Liver (tissue), 9 donors: ENCODE data around the gene MGST3. TPM values are rescaled to one million over a fixed set of nuclear protein-coding genes. Genes with fewer than 3 reads are reported as not detected.

Experiments used
- DNase-seq: peaks from one replicate; pipeline ENCODE4 v3.0.0-alpha.2; 2017; ENCODE audit warnings: low spot score
- H3K27ac ChIP-seq, 2 donors: one replicate each; pipeline ENCODE4 v1.7.0; 2013; ENCODE audit warnings: inconsistent platforms in 2 of 2, low read length in 2 of 2, control low read depth in 1 of 2, low read depth in 1 of 2, mild to moderate bottlenecking in 1 of 2
- H3K27me3 ChIP-seq, 4 donors: one replicate each; pipeline versions ENCODE4 v1.6.1 to v1.7.0; 2013; ENCODE audit warnings: low read length in 3 of 4, inconsistent platforms in 1 of 4, mild to moderate bottlenecking in 1 of 4, moderate library complexity in 1 of 4; ENCODE audit not compliant: control insufficient read depth in 4 of 4, insufficient read depth in 4 of 4
- H3K36me3 ChIP-seq, 4 donors: one replicate each; pipeline versions ENCODE4 v1.6.1 to v1.7.0; 2013; ENCODE audit warnings: low read length in 3 of 4, mild to moderate bottlenecking in 3 of 4, low read depth in 1 of 4, moderate library complexity in 1 of 4; ENCODE audit not compliant: control insufficient read depth in 4 of 4, insufficient read depth in 3 of 4
- H3K4me1 ChIP-seq, 4 donors: one replicate each; pipeline versions ENCODE4 v1.6.1 to v1.7.0; 2013; ENCODE audit warnings: low read length in 3 of 4, mild to moderate bottlenecking in 3 of 4, moderate library complexity in 1 of 4; ENCODE audit not compliant: control insufficient read depth in 4 of 4, insufficient read depth in 4 of 4
- H3K4me3 ChIP-seq, 3 donors: one replicate each; pipeline versions ENCODE4 v1.6.1 to v1.7.0; 2013; ENCODE audit warnings: low read length in 3 of 3, control low read depth in 1 of 3, low read depth in 1 of 3, mild to moderate bottlenecking in 1 of 3
- H3K9ac ChIP-seq, 2 donors: one replicate each; pipeline ENCODE4 v1.7.0; 2013; ENCODE audit warnings: low read length in 2 of 2, mild to moderate bottlenecking in 2 of 2, moderate library complexity in 2 of 2, control low read depth in 1 of 2, low read depth in 1 of 2
- H3K9me3 ChIP-seq, 4 donors: one replicate each; pipeline versions ENCODE4 v1.6.1 to v1.7.0; 2013; ENCODE audit warnings: low read length in 3 of 4; ENCODE audit not compliant: control insufficient read depth in 4 of 4
- ATF3 ChIP-seq: IDR thresholded peaks from 2 replicates; pipeline ENCODE4 v1.6.1; 2016; ENCODE audit warnings: antibody characterized with exemption
- EGR1 ChIP-seq, 2 donors: IDR thresholded peaks; 2 replicates each; pipeline ENCODE4 v1.6.1; 2016 to 2018; ENCODE audit warnings: antibody characterized with exemption in 2 of 2, low read depth in 2 of 2
- FOXA1 ChIP-seq: IDR thresholded peaks from 2 replicates; pipeline ENCODE4 v1.6.1; 2016; ENCODE audit warnings: antibody characterized with exemption
- FOXA2 ChIP-seq: IDR thresholded peaks from 2 replicates; pipeline ENCODE4 v1.6.1; 2016; ENCODE audit warnings: antibody characterized with exemption
- HNF4A ChIP-seq, 2 donors: conservative IDR thresholded peaks; 2 replicates each; pipeline ENCODE4 v1.6.1; 2016; ENCODE audit warnings: antibody characterized with exemption in 2 of 2, mild to moderate bottlenecking in 2 of 2
- HNF4G ChIP-seq: IDR thresholded peaks from 2 replicates; pipeline ENCODE4 v1.6.1; 2016; ENCODE audit warnings: antibody characterized with exemption
- JUND ChIP-seq, 2 donors: IDR thresholded peaks; 2 replicates each; pipeline ENCODE4 v1.6.1; 2016; ENCODE audit warnings: antibody characterized with exemption in 2 of 2
- MAX ChIP-seq: IDR thresholded peaks from 2 replicates; pipeline ENCODE4 v1.6.1; 2016; ENCODE audit warnings: antibody characterized with exemption
- RAD21 ChIP-seq, 2 donors: IDR thresholded peaks; 2 replicates each; pipeline ENCODE4 v1.6.1; 2016; ENCODE audit warnings: antibody characterized with exemption in 2 of 2, mild to moderate bottlenecking in 2 of 2
- RXRA ChIP-seq, 2 donors: IDR thresholded peaks; 2 replicates each; pipeline ENCODE4 v1.6.1; 2017 to 2018; ENCODE audit warnings: antibody characterized with exemption in 2 of 2, mild to moderate bottlenecking in 1 of 2
- SP1 ChIP-seq: IDR thresholded peaks from 2 replicates; pipeline ENCODE4 v1.6.1; 2018; ENCODE audit warnings: antibody characterized with exemption, mild to moderate bottlenecking
- TAF1 ChIP-seq: conservative IDR thresholded peaks from 2 replicates; pipeline ENCODE4 v1.6.1; 2016; ENCODE audit warnings: antibody characterized with exemption, mild to moderate bottlenecking
- YY1 ChIP-seq: IDR thresholded peaks from 2 replicates; pipeline ENCODE4 v1.6.1; 2016; ENCODE audit warnings: antibody characterized with exemption, mild to moderate bottlenecking
- ZBTB33 ChIP-seq: IDR thresholded peaks from 2 replicates; pipeline ENCODE4 v1.6.1; 2016; ENCODE audit warnings: antibody characterized with exemption
- WGBS: extraction: QIAGEN DNeasy Blood & Tissue Kit; methylation state at CpG from one replicate; pipeline ENCODE4 v1.1.7; 2013; 5-methylcytosine and 5-hydroxymethylcytosine counted together
- polyA plus RNA-seq, 2 donors: library from polyadenylated mRNA; stranded (reverse) in 1 of 2; unstranded in 1 of 2; fragments of 200-250 nt in 1 of 2; fragments of >200 nt in 1 of 2; fragmentation: Nextera tagmentation in 1 of 2; extraction: Ambion mirVana in 1 of 2; gene quantifications; one replicate each; pipeline versions ENCODE4 v1.2.1 to v1.2.3, GENCODE V29; 2013 to 2015
- total RNA-seq, 2 donors: library from RNA; depleted of rRNA; stranded (reverse); fragments of >200 nt; gene quantifications; one replicate each; pipeline ENCODE4 v1.2.3, GENCODE V29; 2014
- TF ChIP-seq, protein P1 (sequence below): IDR thresholded peaks from 2 replicates; pipeline ENCODE4 v1.6.1; 2016; ENCODE audit warnings: antibody characterized with exemption, mild to moderate bottlenecking
- TF ChIP-seq, protein P2 (sequence below): fragments of 150-350 bp; IDR thresholded peaks from 2 replicates; pipeline ENCODE4 v1.5.1; 2017; ENCODE audit warnings: improper control_type of control experiment, low read depth, low read length; ENCODE audit not compliant: missing input control
- donor health status: healthy.
- donor health status: healthy.
- donor health status: healthy.
- donor health status: healthy.
- donor health status: healthy.

MGST3 gene
- total and polyA plus RNA-seq, 4 donors, result 68.7 to 307 (median 181) TPM

GRCh38 chr1:165633614-165634013, 2.6 kb downstream of the MGST3 start:
- Histone ChIP-seq H3K9me3 (no peaks in the 10 kb centered on the region), H3K27ac (no peak overlapping the region), H3K36me3 (no peaks in the 10 kb centered on the region), H3K4me1 (peaks cover 9 to 49% (median 43%) of the 10 kb centered on the region in 4 donors), H3K4me3 (no peak overlapping the region), H3K27me3 (no peaks in the 10 kb centered on the region), H3K9ac (no peak overlapping the region)
- TF ChIP-seq, protein P1, sequence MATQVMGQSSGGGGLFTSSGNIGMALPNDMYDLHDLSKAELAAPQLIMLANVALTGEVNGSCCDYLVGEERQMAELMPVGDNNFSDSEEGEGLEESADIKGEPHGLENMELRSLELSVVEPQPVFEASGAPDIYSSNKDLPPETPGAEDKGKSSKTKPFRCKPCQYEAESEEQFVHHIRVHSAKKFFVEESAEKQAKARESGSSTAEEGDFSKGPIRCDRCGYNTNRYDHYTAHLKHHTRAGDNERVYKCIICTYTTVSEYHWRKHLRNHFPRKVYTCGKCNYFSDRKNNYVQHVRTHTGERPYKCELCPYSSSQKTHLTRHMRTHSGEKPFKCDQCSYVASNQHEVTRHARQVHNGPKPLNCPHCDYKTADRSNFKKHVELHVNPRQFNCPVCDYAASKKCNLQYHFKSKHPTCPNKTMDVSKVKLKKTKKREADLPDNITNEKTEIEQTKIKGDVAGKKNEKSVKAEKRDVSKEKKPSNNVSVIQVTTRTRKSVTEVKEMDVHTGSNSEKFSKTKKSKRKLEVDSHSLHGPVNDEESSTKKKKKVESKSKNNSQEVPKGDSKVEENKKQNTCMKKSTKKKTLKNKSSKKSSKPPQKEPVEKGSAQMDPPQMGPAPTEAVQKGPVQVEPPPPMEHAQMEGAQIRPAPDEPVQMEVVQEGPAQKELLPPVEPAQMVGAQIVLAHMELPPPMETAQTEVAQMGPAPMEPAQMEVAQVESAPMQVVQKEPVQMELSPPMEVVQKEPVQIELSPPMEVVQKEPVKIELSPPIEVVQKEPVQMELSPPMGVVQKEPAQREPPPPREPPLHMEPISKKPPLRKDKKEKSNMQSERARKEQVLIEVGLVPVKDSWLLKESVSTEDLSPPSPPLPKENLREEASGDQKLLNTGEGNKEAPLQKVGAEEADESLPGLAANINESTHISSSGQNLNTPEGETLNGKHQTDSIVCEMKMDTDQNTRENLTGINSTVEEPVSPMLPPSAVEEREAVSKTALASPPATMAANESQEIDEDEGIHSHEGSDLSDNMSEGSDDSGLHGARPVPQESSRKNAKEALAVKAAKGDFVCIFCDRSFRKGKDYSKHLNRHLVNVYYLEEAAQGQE, result no peak
- TF ChIP-seq TAF1, result no peak
- no peak for TF ChIP-seq EGR1 (IDR thresholded peaks at IDR 0.05; ENCODE audit: low read depth in 2 of 2)
- WGBS, result 72% methylated on average over 3 of the region's 3 CpGs
- DNase-seq, result no peak

DNA sequence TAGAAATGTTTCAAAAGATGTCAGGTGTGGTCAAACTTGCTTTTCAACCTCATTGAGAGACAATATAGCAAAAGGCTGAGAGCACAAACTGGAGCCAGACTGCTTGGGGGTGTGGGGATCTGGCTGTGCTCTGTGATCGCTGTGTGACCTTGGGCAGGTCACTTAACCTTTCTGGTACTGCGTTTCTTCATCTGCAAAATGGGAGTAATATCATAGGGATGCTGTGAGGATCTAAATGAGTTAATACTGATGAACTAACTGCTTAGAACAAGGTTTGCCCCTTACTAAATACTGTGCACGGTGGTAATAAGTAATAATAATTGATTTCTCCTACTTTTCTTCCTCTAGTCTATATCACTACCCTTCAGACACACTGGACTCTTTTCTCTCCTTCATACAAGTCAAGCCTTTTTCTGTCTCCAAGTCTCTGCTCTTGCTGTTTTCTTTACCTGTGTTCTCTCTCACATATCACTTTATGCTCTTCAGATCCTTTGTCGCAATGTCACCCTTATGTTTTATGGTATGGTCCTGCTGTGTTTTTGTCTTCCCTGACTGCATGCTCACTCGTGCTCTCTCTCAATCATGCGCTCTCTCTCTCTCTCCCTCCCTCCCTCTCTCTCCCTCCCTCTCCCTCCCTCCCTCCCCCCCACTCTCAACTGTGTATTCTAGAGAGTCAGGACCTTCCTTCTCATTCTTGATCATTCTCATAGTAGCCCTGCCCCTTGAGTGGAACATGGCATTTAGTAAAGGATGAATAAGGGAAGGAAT, 3.3 kb downstream of the MGST3 start:
- no peak overlapping the region for H3K27ac ChIP-seq
- H3K27me3 ChIP-seq, result no peaks in the 10 kb centered on the region
- 89% methylated on average over 6 of the region's 6 CpGs for WGBS
- H3K4me3 ChIP-seq, result no peak overlapping the region
- H3K4me1 ChIP-seq, result peaks cover 9 to 49% (median 43%) of the 10 kb centered on the region in 4 donors
- no peak overlapping the region for H3K9ac ChIP-seq
- no peak for TF ChIP-seq SP1
- TF ChIP-seq, protein P2, sequence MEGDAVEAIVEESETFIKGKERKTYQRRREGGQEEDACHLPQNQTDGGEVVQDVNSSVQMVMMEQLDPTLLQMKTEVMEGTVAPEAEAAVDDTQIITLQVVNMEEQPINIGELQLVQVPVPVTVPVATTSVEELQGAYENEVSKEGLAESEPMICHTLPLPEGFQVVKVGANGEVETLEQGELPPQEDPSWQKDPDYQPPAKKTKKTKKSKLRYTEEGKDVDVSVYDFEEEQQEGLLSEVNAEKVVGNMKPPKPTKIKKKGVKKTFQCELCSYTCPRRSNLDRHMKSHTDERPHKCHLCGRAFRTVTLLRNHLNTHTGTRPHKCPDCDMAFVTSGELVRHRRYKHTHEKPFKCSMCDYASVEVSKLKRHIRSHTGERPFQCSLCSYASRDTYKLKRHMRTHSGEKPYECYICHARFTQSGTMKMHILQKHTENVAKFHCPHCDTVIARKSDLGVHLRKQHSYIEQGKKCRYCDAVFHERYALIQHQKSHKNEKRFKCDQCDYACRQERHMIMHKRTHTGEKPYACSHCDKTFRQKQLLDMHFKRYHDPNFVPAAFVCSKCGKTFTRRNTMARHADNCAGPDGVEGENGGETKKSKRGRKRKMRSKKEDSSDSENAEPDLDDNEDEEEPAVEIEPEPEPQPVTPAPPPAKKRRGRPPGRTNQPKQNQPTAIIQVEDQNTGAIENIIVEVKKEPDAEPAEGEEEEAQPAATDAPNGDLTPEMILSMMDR, result no peak
- no peak for TF ChIP-seq HNF4G
- no peak for TF ChIP-seq EGR1 (IDR thresholded peaks at IDR 0.05; ENCODE audit: low read depth in 2 of 2)
- no peaks in the 10 kb centered on the region for H3K36me3 ChIP-seq
- H3K9me3 ChIP-seq, result no peaks in the 10 kb centered on the region
- DNase-seq, result no peak

DNA sequence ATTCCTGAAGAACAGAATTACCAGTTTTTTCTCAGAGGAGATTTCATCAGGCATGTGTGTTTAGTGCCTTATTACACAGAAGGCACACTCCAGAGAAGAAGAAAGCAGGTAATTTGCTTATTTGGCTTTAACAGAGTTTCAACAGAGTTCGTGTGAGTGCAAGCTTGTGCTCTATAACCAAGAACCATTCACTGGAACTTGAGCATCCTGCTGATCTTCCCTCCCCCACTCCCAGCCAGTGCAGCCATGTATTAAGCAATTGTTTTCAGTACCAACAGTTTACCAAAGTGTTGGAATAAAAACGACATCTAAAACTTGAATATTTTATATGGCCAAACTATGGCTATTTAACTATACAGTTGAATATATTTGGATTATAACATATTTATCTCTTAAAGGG, 4.3 kb downstream of the MGST3 start:
- TF ChIP-seq, protein P2, result no peak
- TF ChIP-seq EGR1 (IDR thresholded peaks at IDR 0.05; ENCODE audit: low read depth in 2 of 2), result no peak
- TF ChIP-seq ATF3, result no peak
- TF ChIP-seq MAX, result no peak
- no peak for TF ChIP-seq JUND (IDR thresholded peaks at IDR 0.05)
- TF ChIP-seq FOXA1, result no peak
- peak; percentile 25 for TF ChIP-seq YY1
- no peak for TF ChIP-seq HNF4G
- TF ChIP-seq FOXA2, result no peak
- TF ChIP-seq HNF4A (conservative IDR thresholded peaks at IDR 0.05), result peak; percentile 5 to 43
- no peak for TF ChIP-seq SP1
- no peak for TF ChIP-seq ZBTB33
- TF ChIP-seq RAD21 (IDR thresholded peaks at IDR 0.05), result no peak
- TF ChIP-seq RXRA (IDR thresholded peaks at IDR 0.05), result peak; percentile 11 to 60
- DNase-seq, result no peak
- Histone ChIP-seq H3K9me3 (no peaks in the 10 kb centered on the region), H3K4me3 (no peak overlapping the region), H3K4me1 (peaks cover 9 to 45% (median 41%) of the 10 kb centered on the region in 4 donors), H3K27ac (no peak overlapping the region), H3K36me3 (no peaks in the 10 kb centered on the region), H3K9ac (no peak overlapping the region), H3K27me3 (no peaks in the 10 kb centered on the region)
- 30% methylated on average over 2 of the region's 2 CpGs for WGBS
